ENCODE measurements around the gene ESR1. TPM values are rescaled to one million over a fixed set of nuclear protein-coding genes. Genes with fewer than 3 reads are reported as not detected.

The ESR1 gene
- total RNA-seq, 4 donors from 2014 or later = 0.13 to 7.4 TPM; not detected in 2

DNA sequence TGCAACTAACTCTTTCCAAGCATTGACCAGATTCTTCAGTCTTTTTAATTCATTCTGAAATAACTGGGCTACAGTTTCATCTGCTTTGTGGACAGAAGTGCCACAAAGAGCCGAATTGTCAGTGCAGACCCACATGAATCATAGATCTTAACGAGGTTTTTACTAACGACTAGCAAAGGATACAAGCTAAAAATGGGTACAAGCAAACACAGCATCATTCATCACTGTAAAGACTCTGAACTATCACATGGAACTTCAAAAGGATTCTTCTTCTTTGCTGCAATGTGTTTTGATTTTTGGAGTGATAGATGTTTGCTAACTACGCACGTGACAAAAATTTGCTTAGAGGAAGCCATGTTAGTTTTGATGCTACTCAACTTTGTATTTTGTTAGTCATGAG lies 227.1 kb downstream of the ESR1 start:
- no peak for TF ChIP-seq POLR2A (IDR thresholded peaks at IDR 0.05)
- TF ChIP-seq, protein P1, sequence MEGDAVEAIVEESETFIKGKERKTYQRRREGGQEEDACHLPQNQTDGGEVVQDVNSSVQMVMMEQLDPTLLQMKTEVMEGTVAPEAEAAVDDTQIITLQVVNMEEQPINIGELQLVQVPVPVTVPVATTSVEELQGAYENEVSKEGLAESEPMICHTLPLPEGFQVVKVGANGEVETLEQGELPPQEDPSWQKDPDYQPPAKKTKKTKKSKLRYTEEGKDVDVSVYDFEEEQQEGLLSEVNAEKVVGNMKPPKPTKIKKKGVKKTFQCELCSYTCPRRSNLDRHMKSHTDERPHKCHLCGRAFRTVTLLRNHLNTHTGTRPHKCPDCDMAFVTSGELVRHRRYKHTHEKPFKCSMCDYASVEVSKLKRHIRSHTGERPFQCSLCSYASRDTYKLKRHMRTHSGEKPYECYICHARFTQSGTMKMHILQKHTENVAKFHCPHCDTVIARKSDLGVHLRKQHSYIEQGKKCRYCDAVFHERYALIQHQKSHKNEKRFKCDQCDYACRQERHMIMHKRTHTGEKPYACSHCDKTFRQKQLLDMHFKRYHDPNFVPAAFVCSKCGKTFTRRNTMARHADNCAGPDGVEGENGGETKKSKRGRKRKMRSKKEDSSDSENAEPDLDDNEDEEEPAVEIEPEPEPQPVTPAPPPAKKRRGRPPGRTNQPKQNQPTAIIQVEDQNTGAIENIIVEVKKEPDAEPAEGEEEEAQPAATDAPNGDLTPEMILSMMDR (IDR thresholded peaks at IDR 0.05) = no peak
- Histone ChIP-seq H3K9me3 (no peaks in the 10 kb centered on the region), H3K27ac (no peak overlapping the region), H3K4me1 (no peaks in the 10 kb centered on the region), H3K4me3 (no peak overlapping the region), H3K36me3 (no peaks in the 10 kb centered on the region), H3K27me3 (no peaks in the 10 kb centered on the region)
- no peak for DNase-seq

DNA sequence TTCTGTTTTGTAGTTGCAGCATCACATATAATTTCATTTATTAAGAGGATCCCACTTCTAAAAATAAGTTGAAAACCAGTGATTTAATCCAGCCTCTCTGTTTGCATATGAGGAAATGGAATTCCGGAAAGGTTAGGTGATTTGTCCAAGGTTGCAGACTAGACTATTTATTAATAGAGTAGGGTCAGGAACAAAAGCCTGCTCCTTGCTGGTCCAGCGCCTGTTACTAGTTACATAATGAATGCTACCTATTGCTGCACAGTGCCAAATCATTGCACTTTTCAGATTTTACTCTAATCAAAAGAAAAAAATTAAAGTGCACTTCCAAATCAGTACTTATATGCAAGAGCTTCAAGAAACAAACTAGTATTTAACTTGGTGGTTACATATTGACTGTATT lies 238.6 kb downstream of the ESR1 start:
- no peak for DNase-seq
- no peak overlapping the region for H3K27ac ChIP-seq
- no peaks in the 10 kb centered on the region for H3K9me3 ChIP-seq
- no peaks in the 10 kb centered on the region for H3K27me3 ChIP-seq
- no peak overlapping the region for H3K4me3 ChIP-seq
- H3K4me1 ChIP-seq = no peaks in the 10 kb centered on the region
- TF ChIP-seq POLR2A (IDR thresholded peaks at IDR 0.05) = no peak
- TF ChIP-seq, protein P1 (IDR thresholded peaks at IDR 0.05) = no peak
- no peaks in the 10 kb centered on the region for H3K36me3 ChIP-seq

DNA sequence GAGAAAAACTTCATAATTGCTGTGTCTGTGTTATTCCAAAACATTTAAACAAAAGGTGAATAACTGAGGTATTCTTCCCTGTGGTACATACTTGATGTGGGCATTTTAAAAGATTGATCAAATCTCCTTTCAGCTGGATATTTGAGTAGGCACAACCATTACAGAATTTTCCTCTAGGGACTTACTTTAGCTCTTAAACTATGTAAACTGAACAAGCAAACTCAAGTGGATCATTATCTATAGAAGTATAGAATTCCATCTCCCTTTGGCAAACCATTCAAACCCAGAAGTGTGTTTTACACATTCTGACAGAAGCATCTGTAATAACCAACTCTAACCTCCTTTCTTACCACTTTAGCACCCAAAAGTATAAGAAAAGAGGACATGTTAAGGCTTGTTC lies 241.4 kb downstream of the ESR1 start:
- H3K36me3 ChIP-seq = no peaks in the 10 kb centered on the region
- H3K4me3 ChIP-seq = no peak overlapping the region
- no peaks in the 10 kb centered on the region for H3K27me3 ChIP-seq
- H3K4me1 ChIP-seq = no peaks in the 10 kb centered on the region
- no peak for DNase-seq
- TF ChIP-seq POLR2A (IDR thresholded peaks at IDR 0.05) = no peak
- TF ChIP-seq, protein P1 (IDR thresholded peaks at IDR 0.05) = no peak
- no peak overlapping the region for H3K27ac ChIP-seq
- no peaks in the 10 kb centered on the region for H3K9me3 ChIP-seq

DNA sequence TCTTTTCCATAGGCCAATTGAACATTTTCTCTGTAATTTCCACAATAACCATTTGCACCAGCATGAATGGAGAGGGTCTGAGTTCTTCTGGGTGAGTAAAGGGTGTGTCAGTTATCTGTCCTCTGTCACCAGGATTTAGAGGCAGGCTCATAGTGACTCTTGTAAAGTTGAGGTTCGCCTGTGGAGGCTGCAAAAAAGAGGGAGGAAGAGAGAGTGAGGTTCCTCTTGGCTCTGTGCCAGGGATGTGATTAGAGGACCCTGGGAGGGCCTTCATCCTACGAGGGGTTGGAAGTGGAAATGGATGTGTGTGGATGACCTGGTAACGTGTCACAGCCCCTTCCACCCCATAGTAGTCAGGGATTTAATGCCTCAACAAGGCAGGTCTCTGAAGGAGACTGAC lies 242.0 kb downstream of the ESR1 start:
- Histone ChIP-seq H3K4me3 (no peak overlapping the region), H3K36me3 (no peaks in the 10 kb centered on the region), H3K4me1 (no peaks in the 10 kb centered on the region), H3K9me3 (no peaks in the 10 kb centered on the region), H3K27me3 (no peaks in the 10 kb centered on the region), H3K27ac (no peak overlapping the region)
- no peak for TF ChIP-seq POLR2A (IDR thresholded peaks at IDR 0.05)
- TF ChIP-seq, protein P1 (IDR thresholded peaks at IDR 0.05) = no peak
- DNase-seq = no peak

DNA sequence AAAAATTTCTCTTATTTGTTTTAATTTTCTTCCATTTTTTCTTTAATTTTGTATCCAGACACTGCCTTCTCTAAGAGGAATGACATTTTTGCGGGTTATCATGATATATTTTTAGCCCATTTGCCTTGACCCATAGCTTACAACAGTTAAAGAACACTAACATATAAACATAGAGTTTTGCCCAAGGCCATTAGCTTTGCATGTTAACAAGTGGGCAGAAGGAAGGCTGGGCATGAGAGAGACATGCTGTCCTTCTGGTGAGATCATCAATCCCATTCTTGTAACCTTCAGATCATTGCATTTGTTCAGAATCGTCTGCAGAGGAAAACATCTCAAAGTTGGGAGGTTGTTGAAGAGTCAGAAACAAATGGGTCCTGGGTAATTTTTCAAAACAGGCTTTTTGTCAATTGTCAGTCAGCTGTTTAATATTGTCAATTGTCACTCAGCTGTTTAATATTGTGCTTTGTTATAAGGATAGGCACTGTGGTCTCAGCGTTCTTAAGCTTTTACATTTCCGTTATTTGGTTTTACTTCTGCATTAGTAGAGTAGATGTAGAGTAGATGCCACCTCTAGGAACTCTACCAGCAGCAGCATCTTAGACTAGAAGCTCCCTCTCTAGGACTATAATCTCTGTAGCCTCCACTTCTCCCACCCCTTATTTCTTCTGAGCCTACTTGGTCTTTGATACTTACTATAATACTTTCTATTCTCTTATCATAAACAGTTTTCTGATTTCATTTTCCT lies 243.1 kb downstream of the ESR1 start:
- H3K36me3 ChIP-seq = no peaks in the 10 kb centered on the region
- no peak for TF ChIP-seq POLR2A (IDR thresholded peaks at IDR 0.05)
- TF ChIP-seq, protein P1 (IDR thresholded peaks at IDR 0.05) = no peak
- H3K27ac ChIP-seq = no peak overlapping the region
- H3K27me3 ChIP-seq = no peaks in the 10 kb centered on the region
- no peaks in the 10 kb centered on the region for H3K4me1 ChIP-seq
- no peaks in the 10 kb centered on the region for H3K9me3 ChIP-seq
- DNase-seq = no peak
- H3K4me3 ChIP-seq = no peak overlapping the region
